GM21423 (cell line): ENCODE results near the gene THSD4.
"Not testable (repeated sequence)": the region's sequence is repeated elsewhere in the genome, so short reads cannot be mapped to it uniquely, and the experiment has no call there.

Source experiments
- ATAC-seq: cut with Tn5 transposase; IDR thresholded peaks from one replicate; pipeline ENCODE4 v1.9.1; 2021; ENCODE audit warnings: mild to moderate bottlenecking, moderate library complexity; ENCODE audit not compliant: unreplicated experiment

The THSD4 gene

DNA sequence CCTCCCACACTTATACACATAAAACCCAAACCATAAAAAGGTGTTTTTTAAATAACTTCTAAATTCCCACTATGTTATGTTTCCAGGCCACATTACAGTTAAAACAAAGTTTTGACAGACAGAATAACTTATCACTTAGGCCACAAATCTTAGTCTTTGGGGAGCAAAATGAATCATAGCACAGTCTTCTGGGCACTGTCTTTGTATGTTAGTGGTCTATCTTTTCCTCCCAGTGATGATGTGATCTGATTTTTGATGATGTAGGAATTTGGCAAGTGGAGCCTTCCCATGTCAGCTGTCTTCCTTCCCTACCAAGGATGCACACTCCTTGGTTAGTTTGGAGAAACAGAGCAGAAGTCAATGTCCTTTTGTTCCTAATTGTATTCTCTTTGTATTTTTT lies 67.3 kb downstream of the THSD4 start:
- no peak for ATAC-seq

DNA sequence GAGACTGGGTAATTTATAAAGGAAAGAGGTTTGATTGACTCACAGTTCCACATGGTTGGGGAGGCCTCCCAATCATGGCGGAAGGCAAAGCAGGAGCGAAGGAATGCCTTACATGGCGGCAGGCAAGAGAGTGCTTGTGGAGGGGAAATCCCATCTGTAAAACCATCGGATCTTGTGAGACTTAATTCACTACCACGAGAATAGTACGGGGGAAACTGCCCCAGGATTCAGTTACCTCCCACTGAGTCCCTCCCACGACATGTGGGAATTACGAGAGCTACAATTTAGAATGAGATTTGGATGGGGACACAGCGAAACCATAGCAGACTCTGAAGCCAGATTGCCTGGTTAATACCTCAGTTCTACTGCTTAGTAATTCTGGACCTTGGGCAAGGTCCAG lies 67.8 kb downstream of the THSD4 start:
- no peak for ATAC-seq

DNA sequence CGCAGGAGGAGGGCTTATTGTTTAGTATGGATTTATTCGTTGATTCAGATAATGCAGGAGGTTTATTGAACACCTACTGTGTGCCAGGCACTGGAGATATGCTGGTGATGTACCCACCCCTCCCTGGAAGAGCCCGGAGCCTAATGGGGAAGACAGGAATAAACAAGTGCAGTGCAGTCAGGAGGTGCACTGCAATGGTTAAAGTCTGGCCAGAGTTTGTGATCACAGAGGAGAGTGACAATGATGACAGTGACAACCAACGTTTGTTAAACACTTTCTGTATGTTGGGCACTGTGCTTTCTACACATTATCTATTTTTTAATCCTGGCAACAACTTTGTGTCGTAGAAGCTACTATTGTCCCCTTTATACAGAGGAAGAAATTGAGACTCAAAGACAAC lies 70.4 kb downstream of the THSD4 start:
- no peak for ATAC-seq

DNA sequence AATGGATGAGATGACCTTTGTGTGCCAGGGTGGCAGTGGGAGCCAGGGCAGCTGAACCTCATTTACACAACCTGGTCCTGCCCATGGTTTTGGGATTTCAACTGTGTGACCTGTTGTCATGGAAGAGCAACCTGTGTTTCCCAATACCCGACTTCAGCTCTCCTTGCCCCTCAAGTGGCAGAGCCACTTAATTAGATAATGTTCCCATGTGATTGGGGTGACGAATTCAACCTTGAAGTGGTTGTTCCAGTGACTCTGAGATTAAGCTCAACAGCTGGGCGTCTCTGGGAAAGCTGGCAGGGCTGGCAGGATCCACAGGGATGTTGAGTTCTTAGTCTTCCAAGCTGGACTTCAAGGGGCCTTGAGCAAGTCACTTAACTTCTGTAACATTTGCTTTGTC lies 71.0 kb downstream of the THSD4 start:
- ATAC-seq: no peak

DNA sequence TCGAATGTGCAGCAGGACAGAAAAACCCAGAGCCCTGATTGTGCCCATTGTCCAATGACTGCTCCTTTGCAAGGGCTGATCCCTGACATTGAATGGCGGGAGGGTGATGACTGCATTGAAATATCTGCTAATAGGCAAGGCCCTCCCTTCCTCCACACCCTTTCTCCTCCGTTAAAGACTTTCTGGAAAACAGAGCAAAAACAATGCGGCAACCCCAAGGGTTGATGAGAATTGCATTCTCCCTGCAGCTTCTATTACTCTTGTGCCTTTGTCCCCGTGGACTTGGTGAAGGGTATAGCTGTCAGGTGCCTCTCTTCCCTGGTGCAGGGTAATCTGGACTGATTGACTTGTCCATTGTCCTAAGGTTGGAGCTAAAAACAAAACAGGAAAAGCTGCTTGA lies 71.8 kb downstream of the THSD4 start:
- no peak for ATAC-seq

DNA sequence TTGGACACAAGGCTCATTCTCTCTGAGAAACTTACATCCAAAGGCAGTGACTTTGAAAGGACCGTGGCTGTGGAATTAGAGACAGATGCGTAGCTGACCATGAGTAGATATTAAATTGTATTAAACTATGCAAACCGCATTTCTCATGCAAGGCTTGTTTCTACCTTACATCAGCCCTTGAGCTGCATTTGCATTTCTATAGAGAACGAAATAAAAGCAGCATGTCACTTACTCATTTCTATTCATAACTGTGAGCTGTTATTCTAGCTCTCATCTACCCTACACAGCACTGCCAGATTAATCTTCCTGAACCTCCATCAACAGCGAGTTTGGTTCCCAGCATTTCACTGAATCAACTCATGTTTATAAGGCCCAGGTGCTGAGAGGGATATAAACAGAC lies 72.3 kb downstream of the THSD4 start:
- ATAC-seq: no peak

DNA sequence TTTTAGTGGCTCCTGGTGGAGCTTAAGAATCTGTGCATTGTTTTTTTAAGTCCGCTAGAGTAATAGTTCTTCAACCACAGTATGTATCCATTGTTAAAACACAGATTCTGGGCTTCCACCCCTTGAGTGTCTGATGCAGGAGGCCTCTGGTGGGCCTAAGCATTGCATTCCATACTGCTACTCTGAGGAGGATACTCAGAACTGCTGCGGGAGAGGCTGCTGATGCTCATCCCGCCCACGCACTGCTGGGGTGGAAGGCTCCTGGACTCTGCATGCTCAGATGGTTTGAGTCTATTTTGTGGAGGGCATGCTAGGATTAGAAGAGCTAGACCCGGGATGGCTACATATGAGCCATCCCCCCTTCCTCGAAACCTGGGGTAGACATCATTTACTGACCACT lies 74.4 kb downstream of the THSD4 start:
- ATAC-seq: no peak

DNA sequence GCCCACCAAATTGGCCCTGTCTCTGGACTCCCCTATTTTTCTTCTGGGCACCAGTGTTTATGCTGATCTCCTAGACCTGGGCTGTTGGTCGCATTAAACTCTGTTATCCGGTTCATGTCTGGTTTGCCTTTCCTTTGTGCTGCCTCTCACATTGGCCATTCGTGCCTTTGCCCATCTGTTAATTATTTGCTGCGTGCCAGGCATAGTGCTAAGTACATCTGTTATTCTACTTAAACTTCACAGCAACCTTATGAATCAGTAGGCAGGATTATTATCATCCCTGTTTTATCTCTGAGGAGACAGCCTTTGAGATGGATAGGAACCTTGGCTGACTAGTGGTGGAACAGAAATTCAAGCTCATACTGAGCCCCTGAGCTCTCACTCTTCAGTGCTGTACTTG lies 76.0 kb downstream of the THSD4 start:
- ATAC-seq: no peak

DNA sequence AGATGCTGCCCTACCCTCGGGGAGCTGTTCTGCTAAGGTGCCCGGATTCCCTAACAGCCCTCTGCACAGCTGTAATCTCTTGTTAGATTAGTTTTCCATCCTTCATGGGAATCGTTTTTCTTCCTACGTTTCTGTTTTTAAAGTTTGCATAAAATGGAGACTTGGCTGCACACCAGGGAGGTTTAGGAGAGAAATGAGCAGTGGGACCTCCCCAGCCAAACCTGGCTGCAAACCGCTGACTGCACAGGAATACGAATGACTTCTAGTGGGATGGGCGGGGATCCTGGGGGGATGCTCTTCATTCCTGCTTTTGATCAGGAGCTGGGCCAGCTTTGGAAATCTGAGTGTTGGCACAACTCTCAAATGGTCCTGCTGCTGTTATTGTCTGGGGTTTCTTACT lies 77.5 kb downstream of the THSD4 start:
- ATAC-seq: no peak

DNA sequence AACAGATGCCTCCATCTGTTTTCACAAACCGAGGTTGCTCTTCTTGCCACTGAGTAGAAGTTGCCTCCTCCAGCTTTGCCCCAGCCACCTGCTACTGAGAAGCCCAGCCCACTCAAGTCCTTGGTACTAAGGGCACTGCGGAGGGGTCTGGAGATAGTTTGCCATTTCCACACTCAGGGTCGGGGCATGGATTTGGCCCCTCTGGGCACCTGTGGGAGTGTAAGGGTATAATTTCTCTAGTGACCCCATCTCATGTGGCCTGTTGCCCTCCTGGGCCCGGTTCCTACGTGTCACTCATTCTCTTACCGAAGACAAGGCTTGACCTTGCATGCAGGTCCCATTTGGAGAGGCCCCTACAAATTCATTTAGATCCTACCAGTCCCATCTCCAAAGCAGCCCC lies 79.0 kb downstream of the THSD4 start:
- no peak for ATAC-seq

DNA sequence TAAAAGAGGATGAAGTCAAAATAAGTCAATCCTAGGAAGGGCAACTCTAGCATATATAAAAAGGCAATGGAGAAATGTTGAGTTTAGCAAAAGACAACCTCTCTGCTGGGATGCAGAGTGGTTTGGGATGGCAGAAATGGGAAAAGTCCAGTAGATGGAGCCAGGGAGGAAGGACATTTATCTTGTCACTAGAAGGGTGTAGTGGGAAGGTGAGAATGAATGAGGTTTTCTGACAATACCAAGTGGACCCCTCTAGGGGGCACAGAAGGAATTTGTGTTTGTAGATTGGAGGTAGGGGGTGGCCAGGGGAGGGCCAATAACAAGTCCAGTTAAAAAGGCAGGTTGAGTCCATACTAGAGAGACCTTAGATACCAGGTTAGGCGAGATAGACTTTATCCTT lies 80.0 kb downstream of the THSD4 start:
- no peak for ATAC-seq

DNA sequence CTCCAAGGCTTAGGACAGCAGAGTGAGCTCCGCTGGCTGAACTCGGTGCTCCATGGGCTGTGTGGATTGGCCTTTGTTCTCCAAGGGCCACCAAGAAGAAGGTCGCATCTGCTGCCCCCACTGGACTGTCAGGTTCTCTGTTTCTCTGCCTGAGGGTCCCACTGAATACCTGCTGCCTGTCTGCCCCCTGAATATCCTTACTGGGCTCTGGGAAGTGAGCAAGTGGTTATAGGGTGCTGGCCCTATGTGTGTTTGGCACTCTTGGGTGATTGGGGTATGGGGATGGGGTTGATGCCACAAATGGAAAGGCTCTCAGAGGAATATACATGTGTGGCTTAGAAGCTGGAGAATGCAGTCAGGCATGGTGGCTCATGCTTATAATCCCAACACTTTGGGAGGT lies 82.3 kb downstream of the THSD4 start:
- no peak for ATAC-seq

DNA sequence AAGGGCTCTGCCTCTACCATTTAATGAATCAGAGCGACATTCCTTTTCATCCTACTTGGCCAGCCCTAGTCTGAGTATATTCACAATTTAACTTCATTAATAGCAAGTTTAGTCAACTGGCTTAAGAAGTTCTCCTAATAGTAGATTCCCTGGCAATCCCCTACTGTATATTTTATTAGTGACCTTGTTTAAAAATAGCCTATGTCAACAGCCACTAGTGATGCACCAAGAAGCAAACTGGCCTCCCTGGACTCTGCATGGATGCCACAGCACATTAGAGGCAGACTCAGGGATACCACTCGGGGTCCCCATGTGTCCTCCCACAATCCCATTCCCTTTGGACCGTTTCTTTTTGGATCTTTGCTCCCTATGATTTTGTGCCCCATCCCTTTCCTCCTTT lies 83.6 kb downstream of the THSD4 start:
- no peak for ATAC-seq

DNA sequence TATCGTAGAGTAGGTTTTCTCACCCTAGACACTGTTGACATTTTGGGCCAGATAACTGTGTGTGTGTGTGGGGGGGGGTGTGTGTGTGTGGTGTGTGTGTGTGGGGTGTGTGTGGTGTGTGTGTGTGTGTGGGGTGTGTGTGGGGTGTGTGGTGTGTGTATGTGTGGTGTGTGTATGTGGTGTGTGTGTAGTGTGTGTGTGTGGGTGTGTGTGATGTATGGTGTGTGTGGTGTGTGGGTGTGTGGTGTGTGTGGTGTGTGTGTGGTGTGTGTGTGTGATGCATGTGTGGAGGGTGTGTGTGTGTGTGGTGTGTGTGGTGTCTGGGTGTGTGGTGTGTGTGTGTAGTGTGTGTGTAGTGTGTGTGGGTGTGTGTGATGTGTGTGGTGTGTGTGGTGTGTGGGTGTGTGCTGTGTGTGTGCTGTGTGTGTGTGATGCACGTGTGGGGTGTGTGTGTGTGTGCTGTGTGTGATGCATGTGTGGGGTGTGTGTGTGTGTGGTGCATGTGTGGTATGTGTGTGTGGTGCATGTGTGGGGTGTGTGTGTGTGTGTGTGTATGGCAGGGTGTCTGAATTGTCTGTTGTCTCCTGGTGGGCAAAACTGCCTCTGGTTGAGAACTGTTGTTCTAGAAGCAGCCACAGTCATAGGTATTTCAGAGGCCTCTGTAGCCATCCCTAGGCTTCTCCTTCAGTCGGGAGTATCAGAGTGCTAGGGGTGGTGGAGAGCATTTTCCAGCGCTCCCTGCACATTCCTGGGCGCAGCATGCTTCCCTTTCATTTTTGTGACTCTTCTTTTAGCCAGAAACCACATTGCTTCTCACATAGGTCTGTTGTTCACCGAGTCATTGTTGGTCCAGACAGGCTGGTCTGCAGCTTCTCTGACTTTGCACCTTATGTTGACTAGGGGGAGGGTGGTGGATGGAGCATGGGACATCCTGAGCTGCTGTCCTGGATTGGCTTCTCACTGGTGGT lies 84.4 kb downstream of the THSD4 start:
- ATAC-seq: no peak

DNA sequence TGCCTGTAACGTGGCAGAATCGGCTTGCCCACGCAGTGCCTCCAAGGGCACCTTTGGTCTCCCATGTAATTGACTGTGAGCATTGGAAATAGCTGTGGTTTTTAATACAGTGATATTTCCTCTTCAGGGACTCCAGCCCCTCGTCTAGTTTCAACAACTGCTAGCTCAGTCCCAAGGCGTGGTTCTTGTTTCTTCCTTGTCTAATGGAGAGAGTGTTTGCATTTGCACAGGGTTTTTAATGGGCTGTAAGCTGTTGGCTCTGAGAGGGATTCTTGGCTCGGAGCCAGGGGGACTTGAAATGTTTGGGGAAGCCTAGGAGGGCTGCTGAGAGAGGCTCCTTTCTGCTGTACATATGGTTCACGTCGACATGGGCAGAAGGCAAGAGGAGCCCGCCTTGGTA lies 86.2 kb downstream of the THSD4 start:
- no peak for ATAC-seq

DNA sequence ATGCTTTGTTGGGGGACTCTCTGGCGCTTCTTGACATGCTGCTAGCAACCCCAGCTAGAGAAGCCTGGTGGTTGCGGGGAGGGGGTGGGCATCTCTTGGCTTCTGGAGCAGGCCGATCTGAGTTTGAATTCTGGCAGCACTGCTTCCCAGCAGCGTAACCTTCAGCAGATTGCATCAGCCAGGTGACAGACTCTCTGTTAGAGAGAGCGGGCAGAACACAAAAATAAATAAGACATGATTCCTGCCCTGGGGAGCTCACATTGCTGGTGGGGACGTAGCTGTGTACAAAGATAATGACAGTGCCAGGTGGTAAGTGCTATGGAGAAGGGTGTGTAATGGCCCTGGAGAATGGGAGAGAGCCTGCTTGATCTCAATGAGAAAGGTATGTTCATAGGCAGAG lies 87.4 kb downstream of the THSD4 start:
- ATAC-seq: no peak

DNA sequence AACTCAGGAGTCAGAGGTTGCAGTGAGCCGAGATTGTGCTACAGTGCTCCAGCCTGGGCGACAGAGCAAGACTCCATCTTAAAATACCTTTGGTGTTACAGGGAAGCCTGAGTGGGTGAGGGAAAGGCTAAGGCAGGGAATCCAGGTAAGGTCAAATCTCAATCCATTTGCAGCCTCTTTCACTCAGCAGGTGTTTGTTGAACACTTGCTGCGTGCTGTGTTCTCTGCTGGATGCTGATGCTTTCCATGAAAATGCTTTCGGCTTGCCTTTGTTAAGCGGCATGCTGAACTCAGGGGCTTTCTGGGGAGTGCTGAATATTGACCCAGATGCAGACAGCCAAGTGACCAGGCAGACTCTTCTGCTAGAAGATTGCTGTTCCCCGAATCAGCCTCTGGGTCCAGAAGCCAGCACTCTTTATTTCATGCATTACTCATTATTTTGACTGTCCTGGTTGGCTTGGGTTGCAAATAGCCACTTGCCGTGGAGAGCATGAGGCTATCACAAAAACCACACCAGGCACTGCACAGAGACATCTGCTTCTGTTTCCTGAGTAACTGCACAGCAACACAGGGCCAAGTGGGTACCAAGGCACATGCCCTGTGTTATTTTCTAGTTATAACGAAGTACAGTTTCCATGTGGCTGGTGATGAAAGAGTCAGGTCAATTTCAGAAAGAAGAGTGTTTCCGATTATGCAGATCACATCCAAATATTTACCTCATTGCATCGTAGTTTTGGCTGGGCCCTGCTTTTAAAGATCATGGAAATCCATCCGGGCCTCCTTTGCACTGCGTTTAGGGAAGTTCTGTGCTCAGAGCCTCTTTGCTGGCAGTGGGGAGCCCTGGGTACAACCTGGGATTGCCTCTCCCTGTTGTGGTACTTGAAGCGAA lies 88.6 kb downstream of the THSD4 start:
- ATAC-seq: no peak

DNA sequence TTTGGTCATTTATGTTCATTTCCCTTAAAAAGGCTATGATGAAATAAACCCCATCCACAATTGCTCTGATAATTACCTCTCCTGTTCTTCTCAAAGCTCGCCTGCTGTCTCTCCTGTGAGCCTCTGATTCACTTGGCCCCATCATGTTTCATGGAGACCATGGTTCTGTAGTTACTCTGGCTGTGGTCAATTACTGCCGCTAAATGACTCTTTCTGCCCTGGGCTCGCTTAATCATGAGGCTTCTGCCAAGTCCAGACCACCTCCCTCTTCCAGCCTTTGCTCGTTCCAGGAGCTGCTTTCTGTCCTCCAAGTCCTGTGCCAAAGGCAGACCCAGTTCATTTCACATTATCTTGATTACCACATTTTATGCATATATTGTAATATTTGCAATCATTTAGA lies 91.9 kb downstream of the THSD4 start:
- no peak for ATAC-seq

DNA sequence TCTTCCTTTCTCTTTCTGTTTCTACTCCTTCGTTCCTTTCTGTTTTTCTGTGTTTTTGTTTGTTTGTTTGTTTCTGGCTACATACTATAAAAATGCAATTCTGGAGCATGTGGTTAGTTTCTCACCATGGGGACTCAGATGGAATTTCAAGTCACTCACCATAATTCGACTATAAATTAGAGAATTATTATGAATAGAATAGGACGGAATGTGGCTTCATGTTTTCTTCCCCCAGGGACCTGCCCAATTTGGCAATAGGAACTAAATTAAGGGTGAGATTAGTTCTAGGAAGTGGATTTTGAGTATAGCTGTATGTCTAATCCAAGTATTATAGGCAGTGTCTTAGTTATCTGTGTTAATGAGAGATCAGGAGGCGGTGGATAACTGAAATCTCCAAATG lies 96.9 kb downstream of the THSD4 start:
- ATAC-seq: no peak

DNA sequence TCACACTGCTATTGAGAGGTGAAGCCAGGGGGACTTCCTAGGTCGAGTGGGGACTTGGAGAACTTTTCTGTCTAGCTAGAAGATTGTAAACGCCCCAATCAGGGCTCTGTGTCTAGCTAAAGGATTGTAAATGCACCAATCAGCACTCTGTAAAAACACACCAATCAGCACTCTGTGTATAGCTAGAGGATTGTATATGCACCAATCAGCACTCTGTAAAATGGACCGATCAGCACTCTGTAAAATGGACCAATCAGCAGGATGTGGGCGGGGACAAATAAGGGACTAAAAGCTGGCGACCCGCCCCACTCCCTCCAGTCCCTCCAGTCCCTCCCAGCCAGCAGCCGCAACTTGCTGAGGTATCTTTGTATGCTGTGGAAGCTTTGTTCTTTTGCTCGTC lies 98.7 kb downstream of the THSD4 start:
- not testable (repeated sequence) for ATAC-seq

DNA sequence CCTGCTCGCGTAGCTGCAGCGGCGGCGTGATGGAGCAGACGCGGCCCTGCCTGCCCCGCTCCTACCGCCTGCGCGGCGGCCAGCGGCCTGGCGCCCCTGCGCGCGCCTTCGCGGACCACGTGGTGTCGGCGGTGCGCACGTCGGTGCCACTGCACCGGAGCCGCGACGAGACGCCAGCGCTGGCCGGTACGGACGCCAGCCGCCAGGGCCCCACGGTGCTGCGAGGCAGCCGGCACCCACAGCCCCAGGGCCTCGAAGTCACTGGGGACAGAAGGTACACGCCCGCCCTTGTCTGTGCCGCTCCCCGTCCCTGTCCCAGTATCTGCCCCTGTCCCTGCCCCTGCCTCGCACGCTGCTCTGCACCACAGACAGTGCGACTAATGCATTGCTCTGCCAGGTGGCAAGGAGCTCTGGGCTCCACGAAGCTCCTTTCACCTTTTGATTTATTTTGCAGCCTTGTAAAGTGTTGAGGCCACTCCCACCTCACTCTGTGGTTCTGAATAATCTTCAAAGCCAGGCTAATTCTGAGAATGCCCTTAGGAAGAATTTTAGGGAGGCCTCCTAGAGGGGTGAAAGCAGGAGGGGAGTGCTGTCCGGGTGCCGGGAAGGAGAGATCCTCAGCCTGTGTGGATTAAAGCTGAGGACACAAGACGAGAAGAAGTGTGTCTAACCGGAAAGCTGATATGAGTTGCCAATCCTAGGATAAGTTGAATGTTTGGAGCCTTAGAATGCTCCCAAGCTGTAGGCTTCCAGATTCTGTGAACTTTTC lies 100.0 kb downstream of the THSD4 start:
- ATAC-seq: no peak
